IMR-90 (cell line): ENCODE results near the gene C11orf71. TPM values are rescaled to one million over a fixed set of nuclear protein-coding genes. Genes with fewer than 3 reads are reported as not detected.
A peak's percentile ranks its signal among the peaks of the same experiment; 100 is the strongest.

ENCODE experiments used
- ATAC-seq: fragments of 200-7000 bp; cut with Tn5 transposase; 2 replicates; pipeline ENCODE4 v1.9.1; 2020; ENCODE audit warnings: low read depth, mild to moderate bottlenecking, moderate library complexity
- BruUV-seq: library from RNA; stranded (reverse); fragments of 400-500 nt; replicated peaks from 2 replicates; lab custom pipeline; 2021; lab: Mats Ljungman, UMichigan
- CTCF ChIA-PET: fragments of 300-600 bp; formaldehyde crosslinking; extraction: SDS; loops from one replicate; lab custom pipeline; 2021; ENCODE audit warnings: antibody characterized with exemption; lab: Yijun Ruan, JAX
- POLR2A ChIA-PET: fragments of 300-600 bp; sonication (Branson Sonifier 250); formaldehyde crosslinking; loops from one replicate; lab custom pipeline; 2022; ENCODE audit warnings: antibody characterized with exemption; ENCODE audit not compliant: unreplicated experiment; lab: Charles Lee
- DNase-seq: peaks from one replicate; pipeline ENCODE4 v3.0.0; 2013
- H2AFZ ChIP-seq: replicated peaks from 2 replicates; pipeline ENCODE3; 2013; ENCODE audit warnings: low read length, mild to moderate bottlenecking; ENCODE audit not compliant: poor library complexity
- H2AK5ac ChIP-seq: 2 replicates; pipeline ENCODE4 v1.6.1; 2013; ENCODE audit warnings: low read depth, low read length, inconsistent platforms
- H2AK9ac ChIP-seq: replicated peaks from 2 replicates; pipeline ENCODE3; 2013; ENCODE audit warnings: mild to moderate bottlenecking, low read depth, low read length, moderate library complexity; ENCODE audit not compliant: poor library complexity
- H2BK120ac ChIP-seq: 2 replicates; pipeline ENCODE4 v1.6.1; 2013; ENCODE audit warnings: low read depth, low read length, inconsistent platforms
- H2BK15ac ChIP-seq: 3 replicates; pipeline ENCODE4 v1.6.1; 2013; ENCODE audit warnings: low read depth, low read length, inconsistent platforms
- H2BK20ac ChIP-seq: 2 replicates; pipeline ENCODE4 v1.6.1; 2013; ENCODE audit warnings: low read depth, mild to moderate bottlenecking, inconsistent platforms, low read length, moderate library complexity
- H2BK5ac ChIP-seq: 2 replicates; pipeline ENCODE4 v1.6.1; 2013; ENCODE audit warnings: mild to moderate bottlenecking, low read depth, low read length, inconsistent platforms; ENCODE audit not compliant: poor library complexity, severe bottlenecking
- H3K14ac ChIP-seq: replicated peaks from 2 replicates; pipeline ENCODE4 v1.6.1; 2013; ENCODE audit warnings: low read depth, low read length, inconsistent platforms
- H3K18ac ChIP-seq: 2 replicates; pipeline ENCODE4 v1.6.1; 2013; ENCODE audit warnings: low read depth, low read length, control low read depth
- H3K23ac ChIP-seq: 2 replicates; pipeline ENCODE4 v1.6.1; 2013; ENCODE audit warnings: low read depth, low read length, inconsistent platforms
- H3K27ac ChIP-seq: 2 replicates; pipeline ENCODE4 v1.5.1; 2013; ENCODE audit warnings: mild to moderate bottlenecking, control low read depth, low read length; ENCODE audit not compliant: insufficient read depth
- H3K27me3 ChIP-seq: 2 replicates; pipeline ENCODE4 v1.6.1; 2013; ENCODE audit warnings: low read length; ENCODE audit not compliant: control insufficient read depth, insufficient read depth
- H3K36me3 ChIP-seq: 2 replicates; pipeline ENCODE4 v1.6.1; 2013; ENCODE audit warnings: low read length, mixed read lengths; ENCODE audit not compliant: control insufficient read depth, insufficient read depth
- H3K4ac ChIP-seq: 2 replicates; pipeline ENCODE4 v1.6.1; 2013; ENCODE audit warnings: low read depth, low read length, inconsistent platforms
- H3K4me1 ChIP-seq: 2 replicates; pipeline ENCODE4 v1.6.1; 2013; ENCODE audit warnings: low read length, mixed read lengths; ENCODE audit not compliant: control insufficient read depth, insufficient read depth
- H3K4me2 ChIP-seq: 2 replicates; pipeline ENCODE4 v1.6.1; 2013; ENCODE audit warnings: low read depth, mild to moderate bottlenecking, control low read depth, low read length, moderate library complexity
- H3K4me3 ChIP-seq: 2 replicates; pipeline ENCODE4 v1.5.1; 2013; ENCODE audit warnings: low read depth, mild to moderate bottlenecking, control low read depth, low read length, moderate library complexity; ENCODE audit not compliant: insufficient read depth
- H3K56ac ChIP-seq: 2 replicates; pipeline ENCODE4 v1.6.1; 2013; ENCODE audit warnings: low read length, inconsistent platforms; ENCODE audit not compliant: insufficient read depth; ENCODE audit errors: extremely low read depth
- H3K79me1 ChIP-seq, 2 experiments: 2 replicates each; pipeline ENCODE4 v1.6.1; 2013; ENCODE audit warnings: low read length in 2 of 2, inconsistent platforms in 1 of 2, low read depth in 1 of 2
- H3K9ac ChIP-seq: 2 replicates; pipeline ENCODE4 v1.6.1; 2013; ENCODE audit warnings: low read depth, low read length, control low read depth
- H3K9me1 ChIP-seq: 2 replicates; pipeline ENCODE4 v1.6.1; 2013; ENCODE audit warnings: low read length, inconsistent platforms; ENCODE audit not compliant: insufficient read depth
- H3K9me3 ChIP-seq: 2 replicates; pipeline ENCODE4 v1.6.1; 2013; ENCODE audit warnings: low read length; ENCODE audit not compliant: control insufficient read depth, insufficient read depth
- H4K20me1 ChIP-seq: 2 replicates; pipeline ENCODE4 v1.6.1; 2013; ENCODE audit warnings: low read length, inconsistent platforms; ENCODE audit not compliant: insufficient read depth
- H4K5ac ChIP-seq: 2 replicates; pipeline ENCODE4 v1.6.1; 2013; ENCODE audit warnings: mild to moderate bottlenecking, low read depth, low read length, control low read depth
- H4K8ac ChIP-seq, 2 experiments: 2 replicates each; pipeline ENCODE4 v1.6.1; 2013; ENCODE audit warnings: low read depth in 2 of 2, low read length in 2 of 2, control low read depth in 1 of 2, inconsistent platforms in 1 of 2
- H4K91ac ChIP-seq: 2 replicates; pipeline ENCODE4 v1.6.1; 2013; ENCODE audit warnings: low read depth, low read length, inconsistent platforms; ENCODE audit not compliant: insufficient read depth
- ELK1 ChIP-seq: fragments of 150-350 bp; IDR thresholded peaks from 2 replicates; pipeline ENCODE4 v1.6.1; 2016; ENCODE audit warnings: low read depth, mild to moderate bottlenecking, low read length, moderate library complexity, borderline replicate concordance
- FOS ChIP-seq: fragments of 150-350 bp; IDR thresholded peaks from 2 replicates; pipeline ENCODE4 v1.6.1; 2016; ENCODE audit warnings: low read depth, low read length
- MAFK ChIP-seq: IDR thresholded peaks from 2 replicates; pipeline ENCODE4 v1.6.1; 2012; ENCODE audit warnings: low read depth, low read length, improper control_type of control experiment
- MXI1 ChIP-seq: IDR thresholded peaks from 2 replicates; pipeline ENCODE4 v1.6.1; 2012; ENCODE audit warnings: low read depth, mild to moderate bottlenecking, low read length, moderate library complexity, borderline replicate concordance
- NFE2L2 ChIP-seq: fragments of 150-350 bp; IDR thresholded peaks from 2 replicates; pipeline ENCODE4 v1.6.1; 2016; ENCODE audit warnings: low read depth, mild to moderate bottlenecking, low read length
- POLR2A ChIP-seq: IDR thresholded peaks from 2 replicates; pipeline ENCODE4 v1.6.1; 2012; ENCODE audit warnings: mild to moderate bottlenecking, low read depth, low read length
- RFX5 ChIP-seq: IDR thresholded peaks from 2 replicates; pipeline ENCODE4 v1.8.0; 2012; ENCODE audit warnings: low read depth, mild to moderate bottlenecking, low read length, moderate library complexity
- WGBS, 2 experiments: methylation state at CpG; one replicate each; pipeline versions ENCODE4 v1.1.5 to v1.1.7; 2013; ENCODE audit warnings: missing lambda C conversion rate in 2 of 2; ENCODE audit not compliant: insufficient read length in 1 of 2; ENCODE audit errors: extremely low coverage in 2 of 2; 5-methylcytosine and 5-hydroxymethylcytosine counted together
- dilution Hi-C: fragments of 300-500 bp; cut with HindIII; formaldehyde crosslinking; loops from one replicate; pipeline ENCODE4 v1.14.3; 2018; ENCODE audit warnings: low sequenced_read_pairs; ENCODE audit not compliant: unreplicated experiment
- in situ Hi-C: fragments of 300-500 bp; cut with MboI; formaldehyde crosslinking; loops from 3 replicates; pipeline ENCODE4 v1.14.3; 2019; ENCODE audit warnings: low sequenced_read_pairs, inconsistent platforms, mixed read lengths
- intact Hi-C: fragments of 100-400 bp; cut with micrococcal nuclease; formaldehyde crosslinking; loops from 2 replicates; pipeline ENCODE4 v1.10.0; 2022
- polyA plus RNA-seq, 3 experiments: library from polyadenylated mRNA; depleted of rRNA; stranded (reverse); fragments of >200 nt; gene quantifications; 2 replicates each; pipeline ENCODE4 v1.2.3, GENCODE V29; 2012; ENCODE audit warnings: low replicate concordance in 1 of 3
- total RNA-seq: library from RNA; depleted of rRNA; stranded (reverse); fragments of >200 nt; gene quantifications from 2 replicates; pipeline ENCODE4 v1.2.3, GENCODE V29; 2012
- TF ChIP-seq, protein P1 (sequence below): fragments of 150-350 bp; IDR thresholded peaks from 2 replicates; pipeline ENCODE4 v1.6.1; 2017; ENCODE audit warnings: mild to moderate bottlenecking, antibody characterized with exemption, low read length, low read depth

Gene C11orf71
- total and polyA plus RNA-seq, 2 of the 4 experiments (the other 2 are of a cell fraction), result 2.3 to 3.7 TPM

GRCh38 chr11:114397349-114397982 is 2.8 kb downstream of the C11orf71 start:
- intact Hi-C loops, result no loop called here
- ChIA-PET POLR2A (no interaction called here), CTCF (interaction anchor here (1.0 to 1.7 kb wide), 2 partner anchors 15 to 49 kb away, joined by 4 to 7 read pairs; no protein-coding TSS in a partner anchor)
- Histone ChIP-seq H2BK20ac (peak overlapping the region; percentile 29), H2BK120ac (peak overlapping the region; percentile 82), H3K9me1 (0 out of 2 replicates have a peak, but pooled peaks cover 3% of the 10 kb centered on the region), H2BK5ac (peak overlapping the region; percentile 90), H3K9me3 (no peaks in the 10 kb centered on the region), H3K9ac (no peak overlapping the region), H3K79me1 (peaks cover 5 to 9% of the 10 kb centered on the region in 2 experiments; a peak in 3 of 4 replicates), H3K23ac (peak overlapping the region; percentile 57; the same call in 1 of the 2 replicates), H4K8ac (peak overlapping the region; percentile 59 to 63; a peak in 2 of 4 replicates), H3K4me3 (no peak overlapping the region), H2AK5ac (peak overlapping the region; percentile 86; the same call in 1 of the 2 replicates), H3K36me3 (no peaks in the 10 kb centered on the region), H3K27me3 (no peaks in the 10 kb centered on the region), H4K5ac (peak overlapping the region; percentile 52; the same call in 1 of the 2 replicates), H4K91ac (peak overlapping the region; percentile 59; the same call in 1 of the 2 replicates), H4K20me1 (no peaks in the 10 kb centered on the region), H2AFZ (no peak overlapping the region), H3K14ac (peak overlapping the region; percentile 1), H3K4me2 (peak overlapping the region; percentile 69), H3K4ac (peak overlapping the region; percentile 71; the same call in 1 of the 2 replicates), H3K56ac (peak overlapping the region; percentile 68; the same call in 1 of the 2 replicates), H3K27ac (peak overlapping the region; percentile 91), H3K18ac (peak overlapping the region; percentile 62; the same call in 1 of the 2 replicates), H2AK9ac (no peak overlapping the region), H3K4me1 (peaks cover 4% of the 10 kb centered on the region; the same call in 1 of the 2 replicates), H2BK15ac (peak overlapping the region; percentile 49; the same call in 2 of the 3 replicates)
- WGBS, 2 experiments, result 100% methylated on average over 1 of the region's 2 CpGs; no CpG with 5 or more reads in 1 of the 2 experiments
- ATAC-seq, result no peak
- no peak for DNase-seq
- BruUV-seq, result no TSS peak
- TF ChIP-seq NFE2L2, result no peak
- TF ChIP-seq, protein P1, sequence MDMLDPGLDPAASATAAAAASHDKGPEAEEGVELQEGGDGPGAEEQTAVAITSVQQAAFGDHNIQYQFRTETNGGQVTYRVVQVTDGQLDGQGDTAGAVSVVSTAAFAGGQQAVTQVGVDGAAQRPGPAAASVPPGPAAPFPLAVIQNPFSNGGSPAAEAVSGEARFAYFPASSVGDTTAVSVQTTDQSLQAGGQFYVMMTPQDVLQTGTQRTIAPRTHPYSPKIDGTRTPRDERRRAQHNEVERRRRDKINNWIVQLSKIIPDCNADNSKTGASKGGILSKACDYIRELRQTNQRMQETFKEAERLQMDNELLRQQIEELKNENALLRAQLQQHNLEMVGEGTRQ, result no peak
- no peak for TF ChIP-seq RFX5
- no peak for TF ChIP-seq ELK1
- TF ChIP-seq FOS, result no peak
- no peak for TF ChIP-seq POLR2A
- TF ChIP-seq MAFK, result peak; percentile 56
- no peak for TF ChIP-seq MXI1
- in situ Hi-C loops, result loop anchor here (5.0 kb wide), 1 partner anchor 45 kb away; no protein-coding TSS in a partner anchor
- dilution Hi-C loops, result no loop called here
